Psoas muscle (tissue), 8 donors: Measurements from ENCODE around the gene RIN3. TPM values are rescaled to one million over a fixed set of nuclear protein-coding genes. Genes with fewer than 3 reads are reported as not detected.
A peak's percentile ranks its signal among the peaks of the same experiment; 100 is the strongest.
"Not testable (repeated sequence)": the region's sequence is repeated elsewhere in the genome, so short reads cannot be mapped to it uniquely, and the experiment has no call there.

Source experiments
- ATAC-seq, 4 donors: fragments of 200-7000 bp; cut with Tn5 transposase; one replicate each; pipeline ENCODE4 v1.9.1; 2020; ENCODE audit warnings: moderate library complexity in 3 of 4, mild to moderate bottlenecking in 2 of 4
- DNase-seq, 2 donors: peaks; one replicate each; pipeline ENCODE4 v3.0.0-alpha.2; 2020
- H3K27ac ChIP-seq: fragments of 200-600 bp; one replicate; pipeline ENCODE4 v1.8.0; 2022
- H3K27me3 ChIP-seq, 3 donors: fragments of 200-600 bp in 1 of 3; one replicate each; pipeline versions ENCODE4 v1.6.1 to v1.8.0; 2013 to 2022; ENCODE audit warnings: low read length in 2 of 3, mild to moderate bottlenecking in 2 of 3, moderate library complexity in 1 of 3; ENCODE audit not compliant: insufficient read depth in 3 of 3
- H3K36me3 ChIP-seq, 2 donors: fragments of 200-600 bp in 1 of 2; one replicate each; pipeline versions ENCODE4 v1.6.1 to v1.8.0; 2013 to 2022; ENCODE audit warnings: low read depth in 1 of 2, mild to moderate bottlenecking in 1 of 2, moderate library complexity in 1 of 2; ENCODE audit not compliant: insufficient read depth in 1 of 2
- H3K4me1 ChIP-seq: fragments of 200-600 bp; one replicate; pipeline ENCODE4 v1.8.0; 2022
- H3K4me3 ChIP-seq: fragments of 200-600 bp; one replicate; pipeline ENCODE4 v1.8.0; 2022; ENCODE audit warnings: mild to moderate bottlenecking
- H3K9me3 ChIP-seq: fragments of 200-600 bp; one replicate; pipeline ENCODE4 v1.8.0; 2022
- CTCF ChIP-seq: fragments of 200-600 bp; IDR thresholded peaks from one replicate; pipeline ENCODE4 v1.8.0; 2022; ENCODE audit warnings: antibody characterized with exemption
- WGBS, 3 donors: extraction: QIAGEN DNeasy Blood & Tissue Kit; methylation state at CpG; one replicate each; pipeline versions ENCODE4 v1.1.6 to v1.1.7; 2013; 5-methylcytosine and 5-hydroxymethylcytosine counted together
- intact Hi-C, 2 donors: fragments of 100-400 bp; cut with DNase I; formaldehyde crosslinking; loops; one replicate each; pipeline versions ENCODE4 v1.11.0 to v1.14.2; 2022
- polyA plus RNA-seq, 3 donors: library from polyadenylated mRNA; stranded (reverse); fragments of 200-250 nt; gene quantifications; one replicate each; pipeline ENCODE4 v1.2.3, GENCODE V29; 2013
- total RNA-seq, 4 donors: library from RNA; stranded (reverse); fragmentation: NEBNext Ultra II Directional in 2 of 4; extraction: Animal tissue kit (Norgen Biotek cat#: 25700) in 2 of 4; gene quantifications; one replicate each; pipeline versions ENCODE4 v1.2.1 to v1.2.4, GENCODE V29; 2021 to 2023
- donor health status: healthy with polysubstance abuse.
- donor health status: DM: no; HTN: no; CAD: no; lungs with moderate emphysema.
- donor health status: Bipolar disorder and iron deficiency.
- donor health status: healthy.
- donor health status: DM: yes; HTN: yes; CAD: no.
- donor health status: DM: no; HTN: no; CAD: no.
- donor health status: DM: no; HTN: no; CAD: no.
- donor health status: DM: yes; HTN: yes; CAD: no.

Gene RIN3
- total and polyA plus RNA-seq, 7 donors, result 1.2 to 8.7 (median 3.8) TPM

- no peak for ATAC-seq
- Histone ChIP-seq H3K9me3 (no peaks in the 10 kb centered on the region), H3K4me1 (no peaks in the 10 kb centered on the region), H3K36me3 (no peaks in the 10 kb centered on the region), H3K27me3 (no peaks in the 10 kb centered on the region), H3K4me3 (no peak overlapping the region), H3K27ac (no peak overlapping the region)
- WGBS, 3 donors, result 87 to 93% (median 89%) methylated on average over 4 of the region's 4 CpGs
- no peak for DNase-seq
- no peak for TF ChIP-seq CTCF
- intact Hi-C loops, result no loop called here
Measured at GRCh38 chr14:92679246-92679645, 165.7 kb downstream of the RIN3 start.

GRCh38 chr14:92680330-92680729 is 166.7 kb downstream of the RIN3 start:
- not testable (repeated sequence) for H3K9me3 ChIP-seq, DNase-seq, H3K4me3 ChIP-seq, H3K27ac ChIP-seq, H3K4me1 ChIP-seq, H3K27me3 ChIP-seq, H3K36me3 ChIP-seq, ATAC-seq
- WGBS, 3 donors, result 84 to 92% (median 87%) methylated on average over 4 of the region's 4 CpGs
- intact Hi-C loops, result loop anchor here in 1 of 2 donors (10.0 kb wide), 1 partner anchor 556 kb away; the partner anchor contains the start of genes CPSF2 and NDUFB1

- WGBS, 3 donors, result 33 to 39% (median 35%) methylated on average over 13 of the region's 13 CpGs
- ATAC-seq (peak in 3 of 4 donors; percentile 57 to 67 (median 59)), DNase-seq (peak; percentile 67 to 77)
- Histone ChIP-seq H3K27ac (no peak overlapping the region), H3K4me1 (no peaks in the 10 kb centered on the region), H3K36me3 (peaks cover 0 to 3% of the 10 kb centered on the region in 2 donors), H3K27me3 (no peaks in the 10 kb centered on the region), H3K4me3 (no peak overlapping the region), H3K9me3 (no peaks in the 10 kb centered on the region)
- intact Hi-C loops, result loop anchor here in 1 of 2 donors (10.0 kb wide), 1 partner anchor 556 kb away; the partner anchor contains the start of genes CPSF2 and NDUFB1
- peak; percentile 70 for TF ChIP-seq CTCF
Measured at GRCh38 chr14:92680781-92681650, 167.4 kb downstream of the RIN3 start.

GRCh38 chr14:92683041-92683440 is 169.5 kb downstream of the RIN3 start:
- H3K4me3 ChIP-seq, result no peak overlapping the region
- 93 to 94% (median 93%) methylated on average over 8 of the region's 8 CpGs for WGBS, 3 donors
- intact Hi-C loops, result loop anchor here in 1 of 2 donors (10.0 kb wide), 1 partner anchor 558 kb away; the partner anchor contains the start of genes CPSF2 and NDUFB1
- ATAC-seq, result no peak
- H3K36me3 ChIP-seq, result peaks cover 0 to 5% of the 10 kb centered on the region in 2 donors
- no peak for DNase-seq
- no peaks in the 10 kb centered on the region for H3K27me3 ChIP-seq
- H3K27ac ChIP-seq, result no peak overlapping the region
- H3K4me1 ChIP-seq, result peaks cover 3% of the 10 kb centered on the region
- TF ChIP-seq CTCF, result no peak
- no peaks in the 10 kb centered on the region for H3K9me3 ChIP-seq

GRCh38 chr14:92684801-92685560 is 171.4 kb downstream of the RIN3 start:
- no peak for TF ChIP-seq CTCF
- 88% methylated on average over 20 to 21 of the region's 21 CpGs for WGBS, 3 donors
- DNase-seq (no peak), ATAC-seq (no peak)
- intact Hi-C loops, result loop anchor here in 1 of 2 donors (10.0 kb wide), 1 partner anchor 560 kb away; the partner anchor contains the start of genes CPSF2 and NDUFB1
- no peak overlapping the region for H3K4me3 ChIP-seq
- H3K9me3 ChIP-seq, result no peaks in the 10 kb centered on the region
- no peak overlapping the region for H3K27ac ChIP-seq
- peaks cover 3% of the 10 kb centered on the region for H3K4me1 ChIP-seq
- H3K36me3 ChIP-seq, result peaks cover 0 to 5% of the 10 kb centered on the region in 2 donors
- H3K27me3 ChIP-seq, result no peaks in the 10 kb centered on the region
